ENCODE results near the gene NUMA1. TPM values are rescaled to one million over a fixed set of nuclear protein-coding genes. Genes with fewer than 3 reads are reported as not detected.
A peak's percentile ranks its signal among the peaks of the same experiment; 100 is the strongest.

NUMA1 gene
- total RNA-seq, 1 donor from 2014 or later = 116 TPM

DNA sequence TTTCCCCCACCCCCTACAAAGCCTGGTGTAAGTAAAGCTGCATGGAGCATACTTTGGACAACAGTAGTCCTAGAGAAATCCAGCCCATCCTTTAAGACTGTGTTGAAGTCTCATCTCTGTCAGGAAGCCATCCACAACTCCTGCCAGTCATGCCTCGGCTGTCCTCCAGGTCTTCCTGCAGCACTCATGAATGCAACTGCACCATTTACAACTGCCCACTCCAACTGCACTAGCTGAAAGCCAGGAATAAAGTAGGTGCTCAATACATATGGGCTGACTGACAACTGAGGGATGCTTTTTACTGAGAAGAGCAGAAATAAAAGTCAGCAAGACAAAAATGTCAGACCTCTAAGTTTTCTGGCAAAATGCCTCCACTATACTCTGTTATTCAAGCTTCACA is 54.3 kb downstream of the NUMA1 start:
- no peak overlapping the region for H3K4me3 ChIP-seq (ENCODE audit: low read depth, low read length)
- DNase-seq (ENCODE audit: low read depth) = no peak
- TF ChIP-seq, protein P1, sequence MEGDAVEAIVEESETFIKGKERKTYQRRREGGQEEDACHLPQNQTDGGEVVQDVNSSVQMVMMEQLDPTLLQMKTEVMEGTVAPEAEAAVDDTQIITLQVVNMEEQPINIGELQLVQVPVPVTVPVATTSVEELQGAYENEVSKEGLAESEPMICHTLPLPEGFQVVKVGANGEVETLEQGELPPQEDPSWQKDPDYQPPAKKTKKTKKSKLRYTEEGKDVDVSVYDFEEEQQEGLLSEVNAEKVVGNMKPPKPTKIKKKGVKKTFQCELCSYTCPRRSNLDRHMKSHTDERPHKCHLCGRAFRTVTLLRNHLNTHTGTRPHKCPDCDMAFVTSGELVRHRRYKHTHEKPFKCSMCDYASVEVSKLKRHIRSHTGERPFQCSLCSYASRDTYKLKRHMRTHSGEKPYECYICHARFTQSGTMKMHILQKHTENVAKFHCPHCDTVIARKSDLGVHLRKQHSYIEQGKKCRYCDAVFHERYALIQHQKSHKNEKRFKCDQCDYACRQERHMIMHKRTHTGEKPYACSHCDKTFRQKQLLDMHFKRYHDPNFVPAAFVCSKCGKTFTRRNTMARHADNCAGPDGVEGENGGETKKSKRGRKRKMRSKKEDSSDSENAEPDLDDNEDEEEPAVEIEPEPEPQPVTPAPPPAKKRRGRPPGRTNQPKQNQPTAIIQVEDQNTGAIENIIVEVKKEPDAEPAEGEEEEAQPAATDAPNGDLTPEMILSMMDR (conservative IDR thresholded peaks at IDR 0.05; ENCODE audit: low read depth, low read length) = no peak

- DNase-seq (ENCODE audit: low read depth) = no peak
- TF ChIP-seq, protein P1 (conservative IDR thresholded peaks at IDR 0.05; ENCODE audit: low read depth, low read length) = no peak
- H3K4me3 ChIP-seq (ENCODE audit: low read depth, low read length) = no peak overlapping the region
Measured at GRCh38 chr11:72024069-72024754, 56.1 kb downstream of the NUMA1 start.

DNA sequence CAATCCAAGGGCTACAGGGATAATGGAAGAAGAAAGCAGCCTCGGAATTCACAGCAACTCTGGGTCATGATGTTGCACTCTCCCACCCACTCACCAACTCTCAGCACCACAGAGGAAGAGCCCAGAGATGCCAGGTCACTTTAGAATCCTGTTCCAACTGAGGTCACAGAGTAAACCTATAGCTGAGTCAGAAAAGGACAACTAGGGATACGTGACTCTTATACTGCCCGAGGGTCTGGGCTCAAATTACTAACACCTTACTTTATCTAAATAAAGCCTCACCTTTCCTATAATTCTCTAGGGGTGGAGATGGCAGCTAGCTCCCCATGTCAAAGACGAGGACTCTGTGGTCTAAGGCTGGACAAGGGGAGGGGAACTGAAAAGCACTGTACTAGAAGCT is 57.0 kb downstream of the NUMA1 start:
- no peak overlapping the region for H3K4me3 ChIP-seq (ENCODE audit: low read depth, low read length)
- TF ChIP-seq, protein P1 (conservative IDR thresholded peaks at IDR 0.05; ENCODE audit: low read depth, low read length) = no peak
- no peak for DNase-seq (ENCODE audit: low read depth)

DNA sequence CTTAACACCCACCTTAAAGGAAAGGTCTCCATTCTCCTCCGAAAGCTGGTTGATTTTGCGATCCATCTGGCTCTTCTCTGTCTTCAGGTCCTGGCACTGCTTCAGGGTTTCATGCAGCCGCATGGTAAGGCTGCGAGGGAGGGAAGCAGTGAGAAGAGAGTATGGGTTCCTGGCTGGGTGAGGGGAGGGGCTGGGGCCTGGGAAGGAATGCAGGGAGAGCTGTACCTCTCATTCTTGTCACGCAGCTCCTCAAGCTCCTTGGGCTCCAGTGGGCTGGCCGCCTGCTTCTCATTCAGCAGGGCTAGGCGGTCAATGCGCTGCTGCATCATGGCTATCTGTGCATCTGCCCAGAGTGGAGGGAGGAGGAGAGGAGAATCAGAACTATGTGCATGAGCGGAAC is 62.2 kb downstream of the NUMA1 start:
- no peak for DNase-seq (ENCODE audit: low read depth)
- no peak overlapping the region for H3K4me3 ChIP-seq (ENCODE audit: low read depth, low read length)
- TF ChIP-seq, protein P1 (conservative IDR thresholded peaks at IDR 0.05; ENCODE audit: low read depth, low read length) = no peak

GRCh38 chr11:72015511-72016061 is 64.8 kb downstream of the NUMA1 start:
- no peak overlapping the region for H3K4me3 ChIP-seq (ENCODE audit: low read depth, low read length)
- peak; percentile 26 for DNase-seq (ENCODE audit: low read depth)
- TF ChIP-seq, protein P1 (conservative IDR thresholded peaks at IDR 0.05; ENCODE audit: low read depth, low read length) = peak; percentile 64

DNA sequence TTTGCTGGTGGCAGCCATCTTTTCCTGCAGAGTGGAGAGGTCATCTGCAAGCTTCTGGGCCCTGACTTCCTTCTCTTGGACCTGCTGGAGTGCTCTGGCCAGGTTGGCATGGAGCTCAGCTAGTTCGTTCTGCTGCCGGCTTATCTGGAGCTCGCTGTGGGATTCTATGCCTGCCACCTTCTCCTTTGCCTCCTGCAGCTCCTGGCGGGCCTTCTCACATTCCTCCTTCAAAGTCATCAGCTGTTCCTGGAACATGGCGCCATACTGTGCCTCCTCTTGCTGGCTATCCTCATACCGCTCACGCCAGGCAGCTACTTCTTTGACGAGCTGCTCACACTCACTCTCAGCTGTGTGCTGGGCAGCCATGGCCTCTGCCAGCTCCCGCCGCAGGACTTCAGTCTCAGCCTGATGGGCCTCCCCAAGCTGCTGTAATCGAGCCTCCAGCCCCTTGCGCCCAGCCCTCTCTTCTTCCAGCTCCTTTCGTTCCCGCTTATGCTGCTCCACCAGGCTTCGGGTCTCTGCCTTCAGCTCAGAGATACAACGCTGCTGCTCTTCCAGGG is 65.5 kb downstream of the NUMA1 start:
- TF ChIP-seq, protein P1 (conservative IDR thresholded peaks at IDR 0.05; ENCODE audit: low read depth, low read length) = no peak
- H3K4me3 ChIP-seq (ENCODE audit: low read depth, low read length) = no peak overlapping the region
- DNase-seq (ENCODE audit: low read depth) = no peak

Measured in epithelial cell of proximal tubule (primary cell).